Common myeloid progenitor, CD34-positive (primary cell): ENCODE results near the gene MAPK6.

Experiments used
- CTCF ChIA-PET: fragments of 350-600 bp; sonication (Branson Sonifier 250); formaldehyde crosslinking; loops from one replicate; lab custom pipeline; 2021; ENCODE audit warnings: antibody characterized with exemption; lab: Charles Lee
- POLR2A ChIA-PET: fragments of 350-600 bp; sonication (Branson Sonifier 250); formaldehyde crosslinking; loops from one replicate; lab custom pipeline; 2021; ENCODE audit warnings: antibody characterized with exemption; lab: Charles Lee
- DNase-seq, 3 donors: peaks; one replicate each; pipeline versions ENCODE4 v3.0.0 to v3.0.0-alpha.2; 2013
- H3K27ac ChIP-seq, 2 experiments: 1 replicate in 1 of 2; 2 replicates in 1 of 2; pipeline ENCODE4 v1.7.0; 2013; ENCODE audit warnings: inconsistent platforms in 2 of 2, low read length in 2 of 2, mild to moderate bottlenecking in 2 of 2, low read depth in 1 of 2, moderate library complexity in 1 of 2; ENCODE audit not compliant: severe bottlenecking in 2 of 2, insufficient read depth in 1 of 2, poor library complexity in 1 of 2
- H3K27me3 ChIP-seq, 5 experiments: replicated peaks in 2 of 5; 1 replicate in 3 of 5; 2 replicates in 2 of 5; pipeline versions ENCODE4 v1.6.1 to v1.7.0; 2013; ENCODE audit warnings: low read length in 4 of 5, mild to moderate bottlenecking in 2 of 5, moderate library complexity in 2 of 5, inconsistent platforms in 1 of 5; ENCODE audit not compliant: insufficient read depth in 5 of 5, control insufficient read depth in 4 of 5
- H3K36me3 ChIP-seq, 4 experiments: 1 replicate in 2 of 4; 2 replicates in 2 of 4; pipeline versions ENCODE4 v1.6.1 to v1.7.0; 2013; ENCODE audit warnings: low read length in 3 of 4, control low read depth in 1 of 4, mild to moderate bottlenecking in 1 of 4; ENCODE audit not compliant: control insufficient read depth in 4 of 4, insufficient read depth in 4 of 4
- H3K4me1 ChIP-seq, 4 experiments: 1 replicate in 3 of 4; 2 replicates in 1 of 4; pipeline versions ENCODE4 v1.6.1 to v1.7.1; 2013; ENCODE audit warnings: low read length in 3 of 4, mild to moderate bottlenecking in 3 of 4, control low read depth in 1 of 4, inconsistent platforms in 1 of 4, moderate library complexity in 1 of 4; ENCODE audit not compliant: control insufficient read depth in 4 of 4, insufficient read depth in 4 of 4; ENCODE audit errors: control extremely low read depth in 1 of 4
- H3K4me3 ChIP-seq, 7 experiments: 1 replicate in 4 of 7; 2 replicates in 3 of 7; pipeline versions ENCODE4 v1.5.1 to v1.7.0; 2013; ENCODE audit warnings: mild to moderate bottlenecking in 7 of 7, low read length in 6 of 7, moderate library complexity in 6 of 7, inconsistent platforms in 2 of 7, low read depth in 2 of 7, control low read depth in 1 of 7; ENCODE audit not compliant: insufficient read depth in 4 of 7, control insufficient read depth in 1 of 7; ENCODE audit errors: extremely low read depth in 1 of 7
- H3K9me3 ChIP-seq, 5 experiments: 1 replicate in 4 of 5; 2 replicates in 1 of 5; pipeline versions ENCODE4 v1.6.1 to v1.7.1; 2013; ENCODE audit warnings: low read length in 4 of 5, mild to moderate bottlenecking in 2 of 5, inconsistent platforms in 1 of 5, low read depth in 1 of 5, moderate library complexity in 1 of 5; ENCODE audit not compliant: control insufficient read depth in 4 of 5, insufficient read depth in 2 of 5; ENCODE audit errors: control extremely low read depth in 1 of 5
- WGBS: methylation state at CpG from one replicate; pipeline ENCODE4 v1.1.5; 2013; ENCODE audit not compliant: insufficient coverage; 5-methylcytosine and 5-hydroxymethylcytosine counted together

The MAPK6 gene

GRCh38 chr15:52023169-52023922 is 4.3 kb downstream of the MAPK6 start:
- Histone ChIP-seq H3K27ac (peak overlapping the region in 1 of 2 experiments; percentile 11), H3K4me1 (peaks cover 15 to 36% (median 24%) of the 10 kb centered on the region in 4 experiments), H3K9me3 (no peaks in the 10 kb centered on the region), H3K27me3 (no peaks in the 10 kb centered on the region), H3K4me3 (no peak overlapping the region), H3K36me3 (peaks cover 0 to 1% (median 0%) of the 10 kb centered on the region in 4 experiments)
- ChIA-PET CTCF (interaction anchor here (1.0 to 1.3 kb wide), 3 partner anchors 8 to 48 kb away, joined by 3 to 4 read pairs (median 3); no protein-coding TSS in a partner anchor), POLR2A (no interaction called here)
- WGBS, result 95% methylated on average over 12 of the region's 13 CpGs
- DNase-seq, result no peak

- 90% methylated on average over 4 of the region's 5 CpGs for WGBS
- Histone ChIP-seq H3K9me3 (peaks cover 0 to 8% (median 7%) of the 10 kb centered on the region in 5 experiments), H3K27ac (no peak overlapping the region), H3K4me3 (no peak overlapping the region), H3K36me3 (peaks cover 0 to 15% (median 7%) of the 10 kb centered on the region in 4 experiments), H3K27me3 (no peaks in the 10 kb centered on the region), H3K4me1 (peaks cover 1 to 7% (median 4%) of the 10 kb centered on the region in 4 experiments)
- ChIA-PET POLR2A (no interaction called here), CTCF (interaction anchor here (1.0 to 2.1 kb wide), 2 partner anchors 12 to 17 kb away, joined by 4 to 8 read pairs; no protein-coding TSS in a partner anchor)
- DNase-seq, result no peak
Observed at GRCh38 chr15:52028431-52029093, 9.5 kb downstream of the MAPK6 start.

GRCh38 chr15:52030010-52030409 is 11.0 kb downstream of the MAPK6 start:
- 100% methylated on average over 1 of the region's 2 CpGs for WGBS
- no peak overlapping the region for H3K27ac ChIP-seq
- POLR2A ChIA-PET, result interaction anchor here (0.7 kb wide), 1 partner anchor 11 kb away, joined by 3 read pairs; no protein-coding TSS in a partner anchor
- H3K36me3 ChIP-seq, result peaks cover 2 to 20% (median 7%) of the 10 kb centered on the region in 4 experiments
- no peak overlapping the region for H3K4me3 ChIP-seq
- DNase-seq, result no peak
- H3K9me3 ChIP-seq, result peaks cover 0 to 13% (median 8%) of the 10 kb centered on the region in 5 experiments
- H3K27me3 ChIP-seq, result no peaks in the 10 kb centered on the region
- CTCF ChIA-PET, result interaction anchor here (0.6 to 2.1 kb wide), 3 partner anchors 11 to 177 kb away, joined by 3 to 8 read pairs (median 4); no protein-coding TSS in a partner anchor
- peaks cover 1 to 7% (median 4%) of the 10 kb centered on the region in 4 experiments for H3K4me1 ChIP-seq

- no peak overlapping the region for H3K4me3 ChIP-seq
- WGBS, result 97% methylated on average over 4 of the region's 7 CpGs
- H3K4me1 ChIP-seq, result peaks cover 1 to 16% (median 4%) of the 10 kb centered on the region in 4 experiments
- DNase-seq, result no peak
- no peak overlapping the region for H3K27ac ChIP-seq
- ChIA-PET CTCF (interaction anchor here (0.9 to 1.0 kb wide), 2 partner anchors 9 to 17 kb away, joined by 3 read pairs; no protein-coding TSS in a partner anchor), POLR2A (interaction anchor here (0.6 kb wide), 1 partner anchor 195 kb away, joined by 3 read pairs; no protein-coding TSS in a partner anchor)
- no peaks in the 10 kb centered on the region for H3K27me3 ChIP-seq
- peaks cover 3 to 21% (median 7%) of the 10 kb centered on the region in 4 experiments for H3K36me3 ChIP-seq
- H3K9me3 ChIP-seq, result peaks cover 0 to 13% (median 8%) of the 10 kb centered on the region in 5 experiments
Observed at GRCh38 chr15:52031556-52031955, 12.5 kb downstream of the MAPK6 start.

GRCh38 chr15:52037889-52038505 is 19.0 kb downstream of the MAPK6 start:
- Histone ChIP-seq H3K9me3 (peaks cover 0 to 11% (median 6%) of the 10 kb centered on the region in 5 experiments), H3K27me3 (no peaks in the 10 kb centered on the region), H3K36me3 (peaks cover 3 to 12% (median 8%) of the 10 kb centered on the region in 4 experiments), H3K27ac (no peak overlapping the region), H3K4me1 (peaks cover 4 to 45% (median 14%) of the 10 kb centered on the region in 4 experiments), H3K4me3 (no peak overlapping the region)
- no peak for DNase-seq
- ChIA-PET CTCF (no interaction called here), POLR2A (interaction anchor here (0.6 kb wide), 1 partner anchor 22 kb away, joined by 3 read pairs; no protein-coding TSS in a partner anchor)
- 100% methylated on average over 1 of the region's 2 CpGs for WGBS

GRCh38 chr15:52039925-52040781 is 21.1 kb downstream of the MAPK6 start:
- CTCF ChIA-PET, result interaction anchor here (1.2 to 1.7 kb wide), 2 partner anchors 11 to 38 kb away, joined by 4 to 8 read pairs; no protein-coding TSS in a partner anchor
- Histone ChIP-seq H3K4me1 (peaks cover 4 to 50% (median 15%) of the 10 kb centered on the region in 4 experiments), H3K27me3 (no peaks in the 10 kb centered on the region), H3K9me3 (no peaks in the 10 kb centered on the region), H3K4me3 (no peak overlapping the region), H3K27ac (peak overlapping the region in 1 of 2 experiments; percentile 39), H3K36me3 (peaks cover 0 to 7% (median 1%) of the 10 kb centered on the region in 4 experiments)
- peak in 2 of 3 donors; percentile 24 to 29 for DNase-seq
- WGBS, result 100% methylated on average over 1 of the region's 3 CpGs
- POLR2A ChIA-PET, result interaction anchor here (0.7 kb wide), 1 partner anchor 10 kb away, joined by 3 read pairs; no protein-coding TSS in a partner anchor
